Endothelial cell of umbilical vein (primary cell): ENCODE data around the gene FUT8. TPM values are rescaled to one million over a fixed set of nuclear protein-coding genes. Genes with fewer than 3 reads are reported as not detected.

Source experiments
- BruUV-seq: library from RNA; stranded (reverse); fragments of 400-500 nt; replicated peaks from 2 replicates; lab custom pipeline; 2021; lab: Mats Ljungman, UMichigan
- CTCF ChIA-PET: fragments of 300-600, 350-600 bp; sonication (Branson Sonifier 250); formaldehyde crosslinking; loops from one replicate; lab custom pipeline; 2021; ENCODE audit warnings: antibody characterized with exemption, inconsistent platforms; lab: Charles Lee
- POLR2A ChIA-PET: fragments of 300-600, 350-600 bp; sonication (Branson Sonifier 250); formaldehyde crosslinking; loops from one replicate; lab custom pipeline; 2021; ENCODE audit warnings: antibody characterized with exemption, inconsistent platforms; lab: Charles Lee
- DNase-seq: peaks from one replicate; pipeline ENCODE4 v3.0.0-alpha.2; 2011; ENCODE audit warnings: low read depth, low spot score
- FAIRE-seq: peaks from 2 replicates; lab custom pipeline; 2011; peaks lifted over from hg19 to GRCh38; lab: Jason Lieb, UNC
- H2AFZ ChIP-seq: 2 replicates; pipeline ENCODE4 v1.6.0; 2012; ENCODE audit warnings: low read depth, low read length, control low read depth, inconsistent platforms
- H3K27ac ChIP-seq: 2 replicates; pipeline ENCODE4 v1.5.1; 2011; ENCODE audit warnings: low read depth, mild to moderate bottlenecking, control low read depth, low read length, moderate library complexity; ENCODE audit not compliant: insufficient read depth
- H3K27me3 ChIP-seq, 2 experiments: 2 replicates each; pipeline versions ENCODE4 v1.6.0 to v1.6.1; 2011; ENCODE audit warnings: low read length in 2 of 2, mixed read lengths in 1 of 2; ENCODE audit not compliant: control insufficient read depth in 2 of 2, insufficient read depth in 2 of 2
- H3K36me3 ChIP-seq, 2 experiments: 2 replicates in 1 of 2; 3 replicates in 1 of 2; pipeline ENCODE4 v1.5.1; 2011; ENCODE audit warnings: low read length in 2 of 2, mild to moderate bottlenecking in 1 of 2, moderate library complexity in 1 of 2; ENCODE audit not compliant: control insufficient read depth in 2 of 2, insufficient read depth in 2 of 2; ENCODE audit errors: extremely low read depth in 1 of 2
- H3K4me1 ChIP-seq: 3 replicates; pipeline ENCODE4 v1.5.1; 2011; ENCODE audit warnings: mild to moderate bottlenecking, low read length; ENCODE audit not compliant: control insufficient read depth, insufficient read depth; ENCODE audit errors: extremely low read depth
- H3K4me2 ChIP-seq: 2 replicates; pipeline ENCODE4 v1.6.1; 2011; ENCODE audit warnings: low read length, control low read depth, mixed read lengths; ENCODE audit not compliant: insufficient read depth
- H3K4me3 ChIP-seq, 3 experiments: fragments of 200-600 bp in 1 of 3; sonication (generic), shearing (Covaris generic) in 1 of 3; replicated peaks in 1 of 3; 2 replicates each; pipeline ENCODE4 v1.5.1; 2011 to 2016; ENCODE audit warnings: control low read depth in 3 of 3, low read length in 3 of 3, mild to moderate bottlenecking in 2 of 3, inconsistent platforms in 1 of 3, low read depth in 1 of 3, moderate library complexity in 1 of 3; ENCODE audit not compliant: insufficient read depth in 1 of 3
- H3K79me2 ChIP-seq: 2 replicates; pipeline ENCODE4 v1.6.0; 2012; ENCODE audit warnings: low read length, inconsistent platforms; ENCODE audit not compliant: control insufficient read depth, insufficient read depth
- H3K9ac ChIP-seq: replicated peaks from 2 replicates; pipeline ENCODE3; 2011; ENCODE audit warnings: low read length, control low read depth; ENCODE audit not compliant: insufficient read depth; ENCODE audit errors: extremely low read depth
- H3K9me1 ChIP-seq: replicated peaks from 3 replicates; pipeline ENCODE4 v1.6.0; 2011; ENCODE audit warnings: mild to moderate bottlenecking, low read length; ENCODE audit not compliant: control insufficient read depth, insufficient read depth; ENCODE audit errors: extremely low read depth
- H3K9me3 ChIP-seq: replicated peaks from 2 replicates; pipeline ENCODE4 v1.5.1; 2012; ENCODE audit warnings: low read length, inconsistent platforms; ENCODE audit not compliant: control insufficient read depth, insufficient read depth
- H4K20me1 ChIP-seq: replicated peaks from 2 replicates; pipeline ENCODE3; 2011; ENCODE audit warnings: mild to moderate bottlenecking, low read length; ENCODE audit not compliant: control insufficient read depth, insufficient read depth; ENCODE audit errors: extremely low read depth
- CTCF ChIP-seq, 2 donors: IDR thresholded peaks; 1 replicate in 1 of 2; 2 replicates in 1 of 2; pipeline ENCODE4 v1.5.1; 2011; ENCODE audit warnings: low read length in 2 of 2, mild to moderate bottlenecking in 2 of 2, moderate library complexity in 2 of 2, control low read depth in 1 of 2, inconsistent platforms in 1 of 2, low read depth in 1 of 2; ENCODE audit not compliant: insufficient read depth in 1 of 2; ENCODE audit errors: extremely low read depth in 1 of 2
- EZH2 ChIP-seq: IDR thresholded peaks from 2 replicates; pipeline ENCODE4 v1.6.1; 2012; ENCODE audit warnings: borderline replicate concordance, low read depth, mild to moderate bottlenecking, moderate library complexity, low read length, inconsistent platforms; ENCODE audit not compliant: severe bottlenecking
- JUN ChIP-seq: IDR thresholded peaks from 2 replicates; pipeline ENCODE4 v1.6.1; 2011; ENCODE audit warnings: borderline replicate concordance, low read depth; ENCODE audit not compliant: insufficient read length, insufficient read depth
- MYC ChIP-seq: IDR thresholded peaks from one replicate; pipeline ENCODE4 v1.6.1; 2011; ENCODE audit warnings: mild to moderate bottlenecking, low read depth, low read length
- dilution Hi-C: fragments of 300-500 bp; cut with MboI; formaldehyde crosslinking; loops from one replicate; pipeline ENCODE4 v1.15.0; 2019; ENCODE audit warnings: low sequenced_read_pairs; ENCODE audit not compliant: extremely low pct_ligation_motif_present
- intact Hi-C: fragments of 100-400 bp; cut with micrococcal nuclease; formaldehyde crosslinking; loops from one replicate; pipeline ENCODE4 v1.10.0; 2022
- polyA plus RNA-seq, 4 experiments: library from polyadenylated mRNA; depleted of rRNA in 3 of 4; stranded (reverse) in 3 of 4; unstranded in 1 of 4; fragments of >200 nt; gene quantifications; 2 replicates each; pipeline versions ENCODE4 v1.2.1 to v1.2.3, GENCODE V29; 2011 to 2012; ENCODE audit warnings: missing spikeins in 1 of 4
- total RNA-seq: library from RNA; stranded (reverse); gene quantifications from 2 replicates; pipeline ENCODE4 v1.2.3, GENCODE V29; 2021

The FUT8 gene
- total and polyA plus RNA-seq, 2 donors (not counting 3 experiments of a cell fraction or from before 2014, with no cell fraction given): 16.7 to 38.8 TPM

- Histone ChIP-seq H4K20me1 (no peaks in the 10 kb centered on the region), H3K9me3 (no peaks in the 10 kb centered on the region), H3K36me3 (no peaks in the 10 kb centered on the region), H3K27ac (no peak overlapping the region), H3K79me2 (no peaks in the 10 kb centered on the region), H3K9me1 (no peaks in the 10 kb centered on the region), H3K4me1 (no peaks in the 10 kb centered on the region), H3K4me2 (no peak overlapping the region), H2AFZ (no peak overlapping the region), H3K27me3 (no peaks in the 10 kb centered on the region), H3K9ac (no peak overlapping the region), H3K4me3 (no peak overlapping the region)
- intact Hi-C loops: no loop called here
- dilution Hi-C loops: no loop called here
- FAIRE-seq (no peak), DNase-seq (no peak)
- CTCF ChIA-PET: interaction anchor here (1.1 kb wide), 1 partner anchor 334 kb away, joined by 3 read pairs; no protein-coding TSS in a partner anchor
- POLR2A ChIA-PET: no interaction called here
- no TSS peak for BruUV-seq
- no peak for TF ChIP-seq MYC
Observed at GRCh38 chr14:65748796-65749195, 336.3 kb downstream of the FUT8 start.

GRCh38 chr14:65749287-65749686 is 336.8 kb downstream of the FUT8 start:
- Histone ChIP-seq H3K4me1 (no peaks in the 10 kb centered on the region), H2AFZ (no peak overlapping the region), H3K36me3 (no peaks in the 10 kb centered on the region), H3K79me2 (no peaks in the 10 kb centered on the region), H3K9me1 (no peaks in the 10 kb centered on the region), H3K4me2 (no peak overlapping the region), H3K4me3 (no peak overlapping the region), H3K9ac (no peak overlapping the region), H3K27me3 (no peaks in the 10 kb centered on the region), H4K20me1 (no peaks in the 10 kb centered on the region), H3K27ac (no peak overlapping the region), H3K9me3 (no peaks in the 10 kb centered on the region)
- CTCF ChIA-PET: interaction anchor here (1.1 kb wide), 1 partner anchor 334 kb away, joined by 3 read pairs; no protein-coding TSS in a partner anchor
- dilution Hi-C loops: no loop called here
- FAIRE-seq (no peak), DNase-seq (no peak)
- intact Hi-C loops: no loop called here
- no peak for TF ChIP-seq CTCF (IDR thresholded peaks at IDR 0.05; ENCODE audit: extremely low read depth in 1 of 2, insufficient read depth in 1 of 2, low read depth in 1 of 2, low read length in 2 of 2)
- no peak for TF ChIP-seq EZH2
- TF ChIP-seq JUN: no peak
- POLR2A ChIA-PET: no interaction called here
- BruUV-seq: no TSS peak
